Mucosa of descending colon (tissue), 3 donors: Measurements from ENCODE around the gene NGFR. TPM values are rescaled to one million over a fixed set of nuclear protein-coding genes. Genes with fewer than 3 reads are reported as not detected.

ENCODE experiments used
- ATAC-seq: fragments of 200-7000 bp; cut with Tn5 transposase; one replicate; pipeline ENCODE4 v1.9.1; 2020; ENCODE audit warnings: mild to moderate bottlenecking, moderate library complexity
- DNase-seq, 3 donors: peaks; one replicate each; pipeline ENCODE4 v3.0.0-alpha.2; 2020
- H3K36me3 ChIP-seq: fragments of 200-600 bp; one replicate; pipeline ENCODE4 v1.8.0; 2021; ENCODE audit warnings: low read depth, mild to moderate bottlenecking
- H3K4me1 ChIP-seq: fragments of 200-600 bp; one replicate; pipeline ENCODE4 v1.8.0; 2021; ENCODE audit warnings: low read depth, mild to moderate bottlenecking
- H3K4me3 ChIP-seq: fragments of 200-600 bp; one replicate; pipeline ENCODE4 v1.8.0; 2021; ENCODE audit warnings: mild to moderate bottlenecking
- H3K9me3 ChIP-seq: fragments of 200-600 bp; one replicate; pipeline ENCODE4 v1.8.0; 2021; ENCODE audit warnings: mild to moderate bottlenecking
- intact Hi-C, 2 donors: fragments of 100-400 bp; cut with DNase I in 1 of 2; cut with micrococcal nuclease in 1 of 2; formaldehyde crosslinking; loops; one replicate each; pipeline versions ENCODE4 v1.11.0 to v1.11.1; 2022; cut with DNase I, micrococcal nuclease
- total RNA-seq, 3 donors: library from RNA; stranded (reverse); fragmentation: NEBNext Ultra II Directional in 2 of 3; extraction: Animal tissue kit (Norgen Biotek cat#: 25700) in 2 of 3; gene quantifications; one replicate each; pipeline versions ENCODE4 v1.2.1 to v1.2.4, GENCODE V29; 2021 to 2023
- TF ChIP-seq, protein P1 (sequence below): fragments of 200-600 bp; IDR thresholded peaks from one replicate; pipeline ENCODE4 v1.8.0; 2022; ENCODE audit warnings: antibody characterized with exemption, mild to moderate bottlenecking
- donor health status: DM: no; HTN: no; CAD: no; lungs with moderate emphysema.
- donor health status: DM: no; HTN: no; CAD: no.
- donor health status: DM: no; HTN: yes; CAD: no.

The NGFR gene
- total RNA-seq, 3 donors from 2014 or later: 1.0 to 11.9 (median 2.0) TPM

DNA sequence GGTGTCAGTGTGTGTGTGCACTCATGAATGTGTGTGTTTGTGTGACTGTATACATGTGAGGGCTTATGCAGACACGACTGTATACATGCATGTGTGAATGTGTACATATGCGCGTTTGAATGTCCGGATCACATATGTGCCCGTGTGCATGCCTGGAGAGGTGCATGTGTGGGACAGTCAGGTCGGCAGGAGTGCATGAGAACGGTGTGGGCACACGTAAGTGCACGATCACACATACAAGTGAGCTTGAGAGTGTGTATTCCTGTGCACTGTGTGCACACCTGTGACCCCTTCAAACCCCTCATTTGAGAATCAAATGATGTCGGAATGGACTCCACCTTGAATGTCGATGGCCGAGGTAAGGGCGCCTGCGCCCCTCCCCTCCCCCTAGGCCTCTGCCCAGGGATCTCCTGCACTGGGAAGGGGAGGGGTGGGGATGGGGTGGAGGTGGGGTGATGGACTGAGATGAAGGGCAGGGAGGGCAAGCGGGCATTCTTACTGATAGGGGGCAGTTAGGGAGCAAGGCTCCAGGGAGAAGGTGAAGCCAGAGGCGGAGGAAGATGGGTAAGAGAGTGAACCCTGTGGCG, 601 bp upstream of the NGFR start:
- ATAC-seq: no peak
- no peak for DNase-seq
- H3K4me3 ChIP-seq: no peak overlapping the region
- H3K9me3 ChIP-seq: no peaks in the 10 kb centered on the region
- intact Hi-C loops: loop anchor here in 1 of 2 donors (10.0 kb wide), 1 partner anchor 60 kb away; no protein-coding TSS in a partner anchor
- peaks cover 22% of the 10 kb centered on the region for H3K4me1 ChIP-seq
- no peaks in the 10 kb centered on the region for H3K36me3 ChIP-seq
- TF ChIP-seq, protein P1, sequence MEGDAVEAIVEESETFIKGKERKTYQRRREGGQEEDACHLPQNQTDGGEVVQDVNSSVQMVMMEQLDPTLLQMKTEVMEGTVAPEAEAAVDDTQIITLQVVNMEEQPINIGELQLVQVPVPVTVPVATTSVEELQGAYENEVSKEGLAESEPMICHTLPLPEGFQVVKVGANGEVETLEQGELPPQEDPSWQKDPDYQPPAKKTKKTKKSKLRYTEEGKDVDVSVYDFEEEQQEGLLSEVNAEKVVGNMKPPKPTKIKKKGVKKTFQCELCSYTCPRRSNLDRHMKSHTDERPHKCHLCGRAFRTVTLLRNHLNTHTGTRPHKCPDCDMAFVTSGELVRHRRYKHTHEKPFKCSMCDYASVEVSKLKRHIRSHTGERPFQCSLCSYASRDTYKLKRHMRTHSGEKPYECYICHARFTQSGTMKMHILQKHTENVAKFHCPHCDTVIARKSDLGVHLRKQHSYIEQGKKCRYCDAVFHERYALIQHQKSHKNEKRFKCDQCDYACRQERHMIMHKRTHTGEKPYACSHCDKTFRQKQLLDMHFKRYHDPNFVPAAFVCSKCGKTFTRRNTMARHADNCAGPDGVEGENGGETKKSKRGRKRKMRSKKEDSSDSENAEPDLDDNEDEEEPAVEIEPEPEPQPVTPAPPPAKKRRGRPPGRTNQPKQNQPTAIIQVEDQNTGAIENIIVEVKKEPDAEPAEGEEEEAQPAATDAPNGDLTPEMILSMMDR: no peak

DNA sequence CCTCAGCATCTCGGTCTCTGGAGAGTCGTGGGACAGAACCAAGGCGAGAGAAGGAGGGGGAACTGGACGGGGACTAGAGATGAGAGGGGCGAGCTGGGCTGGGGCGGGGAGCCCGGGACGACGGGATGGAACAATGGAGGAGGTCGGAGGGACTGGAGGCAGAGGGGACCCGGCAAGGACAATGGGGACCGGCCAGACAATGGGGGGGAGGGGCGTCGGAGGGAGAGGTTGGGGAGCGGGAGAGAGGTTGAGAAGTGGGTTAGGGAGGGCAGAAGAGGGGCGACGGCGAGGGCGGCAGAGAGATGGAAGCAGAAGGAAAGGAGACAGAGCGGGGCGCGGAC, 719 bp downstream of the NGFR start:
- ATAC-seq (no peak), DNase-seq (no peak)
- no peak overlapping the region for H3K4me3 ChIP-seq
- H3K4me1 ChIP-seq: peaks cover 22% of the 10 kb centered on the region
- TF ChIP-seq, protein P1: no peak
- intact Hi-C loops: loop anchor here in 1 of 2 donors (10.0 kb wide), 1 partner anchor 59 kb away; no protein-coding TSS in a partner anchor
- no peaks in the 10 kb centered on the region for H3K9me3 ChIP-seq
- no peaks in the 10 kb centered on the region for H3K36me3 ChIP-seq

DNA sequence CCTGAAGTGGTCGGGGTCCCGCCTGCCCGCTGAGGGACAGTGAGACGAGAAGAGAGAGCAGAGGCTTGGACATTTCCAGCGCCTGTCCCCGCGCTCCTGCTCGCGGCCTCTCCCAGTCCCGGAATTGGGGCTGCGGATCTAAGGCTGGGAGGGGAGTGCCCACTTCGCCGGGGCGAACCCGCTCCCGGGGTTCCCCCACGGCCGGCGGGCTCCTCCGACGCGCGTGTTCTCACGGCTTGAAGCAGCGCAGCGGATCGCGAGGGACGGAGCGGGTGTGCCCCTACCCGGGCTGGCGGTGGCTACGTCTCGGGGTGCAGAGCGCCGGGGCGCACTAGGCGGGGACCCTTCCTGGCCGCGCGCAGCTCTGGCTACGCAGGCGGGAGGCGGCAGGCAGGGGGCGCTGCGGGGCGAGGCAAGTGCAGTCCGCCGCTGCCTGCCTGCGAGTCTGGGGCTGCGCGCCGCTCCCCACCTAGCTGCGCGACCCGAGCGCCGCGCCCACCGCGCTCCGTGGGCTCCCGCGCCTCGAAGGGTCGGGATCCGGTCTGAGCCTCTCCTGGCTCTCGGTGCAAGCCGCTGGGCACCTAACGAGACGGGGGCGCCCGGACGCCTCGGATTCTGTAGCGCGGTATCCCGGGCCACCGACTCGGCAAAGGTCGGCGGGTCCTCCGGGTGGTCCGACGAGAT, 1.2 kb downstream of the NGFR start:
- TF ChIP-seq, protein P1: peak; percentile 92
- H3K9me3 ChIP-seq: no peaks in the 10 kb centered on the region
- ATAC-seq (peak; percentile 84), DNase-seq (peak; percentile 69 to 87 (median 81))
- no peak overlapping the region for H3K4me3 ChIP-seq
- intact Hi-C loops: loop anchor here in 1 of 2 donors (10.0 kb wide), 1 partner anchor 58 kb away; no protein-coding TSS in a partner anchor
- no peaks in the 10 kb centered on the region for H3K36me3 ChIP-seq
- peaks cover 22% of the 10 kb centered on the region for H3K4me1 ChIP-seq

DNA sequence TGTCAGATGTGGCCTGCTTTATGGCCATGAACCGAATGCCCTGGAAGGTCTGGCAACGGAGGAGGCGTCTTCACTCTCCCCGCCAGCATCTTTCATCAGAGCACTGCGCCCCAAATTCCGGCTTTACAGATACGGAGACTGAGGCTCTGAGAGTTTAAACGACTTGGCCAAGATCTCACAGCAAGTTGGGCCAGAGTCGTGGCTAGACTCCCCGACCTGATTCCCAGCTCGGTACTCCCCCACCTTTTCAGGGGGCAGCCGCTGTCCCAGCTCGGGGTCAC, 1.7 kb downstream of the NGFR start:
- Histone ChIP-seq H3K9me3 (no peaks in the 10 kb centered on the region), H3K4me3 (no peak overlapping the region), H3K4me1 (peaks cover 22% of the 10 kb centered on the region), H3K36me3 (no peaks in the 10 kb centered on the region)
- TF ChIP-seq, protein P1: no peak
- no peak for DNase-seq
- ATAC-seq: no peak
- intact Hi-C loops: loop anchor here in 1 of 2 donors (10.0 kb wide), 1 partner anchor 58 kb away; no protein-coding TSS in a partner anchor

DNA sequence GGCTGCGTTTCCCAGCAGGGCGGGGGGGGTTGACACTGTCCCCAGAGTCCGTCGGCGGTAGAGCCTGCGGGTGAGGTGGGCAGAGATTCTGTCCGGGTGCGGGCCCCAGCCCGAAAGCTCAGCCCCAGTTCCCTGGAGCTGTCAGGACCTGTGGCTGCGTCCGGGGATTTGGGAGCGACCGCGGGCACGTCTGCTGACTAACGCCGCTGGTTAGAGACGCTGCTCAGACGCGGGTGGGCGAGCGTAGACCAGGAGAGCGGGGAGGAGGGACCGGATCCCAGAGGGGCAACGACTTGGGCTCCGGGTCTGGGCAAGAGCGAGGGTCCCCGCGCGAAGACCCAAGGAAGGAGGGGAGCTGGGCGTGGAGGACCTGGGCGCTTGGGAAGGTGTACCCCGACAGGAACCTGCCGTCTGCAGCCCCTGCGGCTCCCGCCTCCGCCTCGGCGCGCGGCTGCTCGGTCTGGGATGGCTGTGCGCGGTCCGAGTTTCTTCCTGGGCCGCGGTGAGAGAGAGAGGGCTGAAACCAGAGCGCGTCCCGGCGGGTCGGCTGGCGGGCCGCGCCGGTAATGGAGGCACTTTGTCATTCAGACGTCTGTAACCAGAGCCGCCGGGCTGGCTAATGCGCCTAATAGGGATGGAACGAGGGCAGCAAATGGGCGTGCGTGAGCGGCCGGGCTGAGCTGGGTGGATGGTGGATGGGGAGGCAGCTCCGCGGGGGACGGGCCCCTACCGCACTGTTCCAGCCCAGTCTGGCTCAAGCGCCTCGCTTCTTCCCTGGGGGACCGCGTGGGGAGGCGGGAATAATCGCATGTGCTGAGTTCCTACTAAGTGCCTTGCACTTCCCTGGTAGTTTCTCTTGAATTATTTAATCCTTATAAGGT, 2.3 kb downstream of the NGFR start:
- H3K4me1 ChIP-seq: peaks cover 22% of the 10 kb centered on the region
- intact Hi-C loops: loop anchor here in 1 of 2 donors (10.0 kb wide), 1 partner anchor 57 kb away; no protein-coding TSS in a partner anchor
- no peaks in the 10 kb centered on the region for H3K9me3 ChIP-seq
- DNase-seq: no peak
- TF ChIP-seq, protein P1: no peak
- no peak for ATAC-seq
- H3K36me3 ChIP-seq: no peaks in the 10 kb centered on the region
- no peak overlapping the region for H3K4me3 ChIP-seq
